Neuronal stem cell (in vitro differentiated cells): Measurements from ENCODE around the gene ZNRF1.
A peak's percentile ranks its signal among the peaks of the same experiment; 100 is the strongest.

ENCODE experiments used
- DNase-seq: peaks from one replicate; pipeline ENCODE4 v3.0.0-alpha.2; 2013; ENCODE audit warnings: low spot score
- H2AFZ ChIP-seq: one replicate; pipeline ENCODE4 v1.6.1; 2013; ENCODE audit warnings: mild to moderate bottlenecking, low read length, inconsistent platforms
- H2AK5ac ChIP-seq: 2 replicates; pipeline ENCODE4 v1.6.1; 2013; ENCODE audit warnings: low read depth, mild to moderate bottlenecking, inconsistent platforms, low read length, moderate library complexity, mixed read lengths
- H2BK120ac ChIP-seq: 2 replicates; pipeline ENCODE4 v1.6.1; 2013; ENCODE audit warnings: low read depth, mild to moderate bottlenecking, inconsistent platforms, low read length, moderate library complexity, mixed read lengths
- H2BK12ac ChIP-seq: one replicate; pipeline ENCODE4 v1.6.1; 2013; ENCODE audit warnings: low read length, inconsistent platforms
- H2BK15ac ChIP-seq: 2 replicates; pipeline ENCODE4 v1.6.1; 2013; ENCODE audit warnings: mild to moderate bottlenecking, low read length, inconsistent platforms, mixed read lengths
- H2BK5ac ChIP-seq: one replicate; pipeline ENCODE4 v1.6.1; 2013; ENCODE audit warnings: inconsistent platforms, mild to moderate bottlenecking, low read length, moderate library complexity
- H3K14ac ChIP-seq: one replicate; pipeline ENCODE4 v1.6.1; 2013; ENCODE audit warnings: low read length, inconsistent platforms
- H3K18ac ChIP-seq: 2 replicates; pipeline ENCODE4 v1.6.1; 2013; ENCODE audit warnings: low read length, inconsistent platforms
- H3K23ac ChIP-seq: 2 replicates; pipeline ENCODE4 v1.6.1; 2013; ENCODE audit warnings: low read depth, mild to moderate bottlenecking, mixed read lengths, low read length, inconsistent platforms; ENCODE audit not compliant: poor library complexity
- H3K27ac ChIP-seq: replicated peaks from 3 replicates; pipeline ENCODE4 v1.5.1; 2013; ENCODE audit warnings: low read length, inconsistent platforms
- H3K27me3 ChIP-seq, 3 experiments: 2 replicates each; pipeline ENCODE4 v1.6.1; 2013; ENCODE audit warnings: low read length in 3 of 3, mild to moderate bottlenecking in 2 of 3, inconsistent platforms in 1 of 3, low read depth in 1 of 3, mixed read lengths in 1 of 3, moderate library complexity in 1 of 3; ENCODE audit not compliant: control insufficient read depth in 3 of 3, insufficient read depth in 3 of 3
- H3K36me3 ChIP-seq, 2 donors: replicated peaks in 1 of 2; 2 replicates each; pipeline ENCODE4 v1.6.1; 2013; ENCODE audit warnings: low read length in 2 of 2; ENCODE audit not compliant: control insufficient read depth in 2 of 2, insufficient read depth in 2 of 2
- H3K4ac ChIP-seq: 2 replicates; pipeline ENCODE4 v1.6.1; 2013; ENCODE audit warnings: inconsistent platforms, mild to moderate bottlenecking, low read length, moderate library complexity
- H3K4me1 ChIP-seq, 2 donors: 1 replicate in 1 of 2; 2 replicates in 1 of 2; pipeline ENCODE4 v1.6.1; 2013; ENCODE audit warnings: low read length in 2 of 2, low read depth in 1 of 2; ENCODE audit not compliant: control insufficient read depth in 2 of 2, insufficient read depth in 1 of 2
- H3K4me2 ChIP-seq: one replicate; pipeline ENCODE4 v1.6.1; 2013; ENCODE audit warnings: mild to moderate bottlenecking, low read length, inconsistent platforms; ENCODE audit not compliant: insufficient read depth, poor library complexity, severe bottlenecking
- H3K4me3 ChIP-seq, 2 donors: 2 replicates each; pipeline ENCODE4 v1.5.1; 2013; ENCODE audit warnings: low read length in 2 of 2, mild to moderate bottlenecking in 2 of 2, inconsistent platforms in 1 of 2, moderate library complexity in 1 of 2
- H3K79me1 ChIP-seq: one replicate; pipeline ENCODE4 v1.6.1; 2013; ENCODE audit warnings: low read depth, mild to moderate bottlenecking, inconsistent platforms, low read length, moderate library complexity
- H3K9ac ChIP-seq: one replicate; pipeline ENCODE4 v1.6.1; 2013; ENCODE audit warnings: mild to moderate bottlenecking, low read depth, low read length, inconsistent platforms; ENCODE audit not compliant: poor library complexity
- H3K9me3 ChIP-seq, 2 donors: replicated peaks in 1 of 2; 2 replicates each; pipeline versions ENCODE3 to v1.6.1; 2013; ENCODE audit warnings: low read length in 2 of 2, mild to moderate bottlenecking in 2 of 2, inconsistent platforms in 1 of 2, low read depth in 1 of 2, mixed read lengths in 1 of 2, moderate library complexity in 1 of 2; ENCODE audit not compliant: control insufficient read depth in 2 of 2, insufficient read depth in 1 of 2
- H4K8ac ChIP-seq: one replicate; pipeline ENCODE4 v1.6.1; 2013; ENCODE audit warnings: low read depth, mild to moderate bottlenecking, inconsistent platforms, low read length, moderate library complexity
- H4K91ac ChIP-seq: one replicate; pipeline ENCODE4 v1.6.1; 2013; ENCODE audit warnings: low read length, low read depth, mild to moderate bottlenecking, inconsistent platforms; ENCODE audit not compliant: poor library complexity
- WGBS, 2 donors: extraction: QIAGEN DNeasy Blood & Tissue Kit; methylation state at CpG; one replicate each; pipeline ENCODE4 v1.1.7; 2013; ENCODE audit warnings: missing lambda C conversion rate in 2 of 2, mixed read lengths in 1 of 2; ENCODE audit not compliant: insufficient read length in 2 of 2, insufficient replicate concordance in 1 of 2; ENCODE audit errors: extremely low coverage in 2 of 2; 5-methylcytosine and 5-hydroxymethylcytosine counted together

Gene ZNRF1

DNA sequence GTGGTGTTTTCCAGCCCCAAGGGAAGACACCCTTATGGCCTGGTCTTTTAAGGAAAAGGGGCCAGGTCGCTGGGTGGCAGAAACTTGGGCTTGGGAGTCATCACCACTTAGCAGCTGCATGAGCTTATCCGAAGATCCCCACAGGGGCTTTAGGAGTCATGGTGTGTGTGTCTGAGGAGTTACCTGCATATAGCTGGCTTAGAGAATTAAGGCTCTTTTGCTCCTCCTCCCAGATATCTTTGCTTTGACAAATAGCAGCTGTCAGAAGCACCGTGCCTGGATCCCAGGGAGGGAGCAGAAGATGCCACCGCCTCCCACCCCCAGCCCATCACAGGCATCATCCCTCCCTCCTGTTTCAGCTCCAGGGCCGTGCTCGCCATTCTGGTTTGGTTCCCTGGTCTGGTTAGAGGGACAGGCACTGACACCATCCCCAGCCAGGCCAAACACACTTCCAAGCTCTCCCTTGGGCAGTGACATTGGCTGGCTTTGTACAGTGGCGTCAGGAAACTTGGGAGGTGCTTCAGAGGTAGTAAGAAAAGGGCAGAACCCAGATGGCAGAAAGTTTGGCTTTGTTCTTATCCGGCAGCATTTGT, 100.3 kb downstream of the ZNRF1 start:
- Histone ChIP-seq H2BK120ac (no peak overlapping the region), H2BK15ac (no peak overlapping the region), H3K4me1 (peaks cover 3 to 16% of the 10 kb centered on the region in 2 donors), H3K4me3 (no peak overlapping the region), H3K4ac (no peak overlapping the region), H3K14ac (no peak overlapping the region), H3K36me3 (peaks cover 7 to 34% of the 10 kb centered on the region in 2 donors), H2AK5ac (no peak overlapping the region), H3K4me2 (no peak overlapping the region), H2BK12ac (no peak overlapping the region), H3K27ac (no peak overlapping the region), H3K9ac (peak overlapping the region; percentile 50), H4K8ac (no peak overlapping the region), H2AFZ (no peak overlapping the region), H3K23ac (no peak overlapping the region), H3K9me3 (peaks cover 0 to 3% of the 10 kb centered on the region in 2 donors), H3K27me3 (no peaks in the 10 kb centered on the region), H4K91ac (no peak overlapping the region), H3K18ac (no peak overlapping the region), H2BK5ac (no peak overlapping the region), H3K79me1 (peaks cover 5% of the 10 kb centered on the region)
- no CpG with 5 or more reads among the region's 8 CpGs for WGBS, 2 donors
- DNase-seq: no peak

DNA sequence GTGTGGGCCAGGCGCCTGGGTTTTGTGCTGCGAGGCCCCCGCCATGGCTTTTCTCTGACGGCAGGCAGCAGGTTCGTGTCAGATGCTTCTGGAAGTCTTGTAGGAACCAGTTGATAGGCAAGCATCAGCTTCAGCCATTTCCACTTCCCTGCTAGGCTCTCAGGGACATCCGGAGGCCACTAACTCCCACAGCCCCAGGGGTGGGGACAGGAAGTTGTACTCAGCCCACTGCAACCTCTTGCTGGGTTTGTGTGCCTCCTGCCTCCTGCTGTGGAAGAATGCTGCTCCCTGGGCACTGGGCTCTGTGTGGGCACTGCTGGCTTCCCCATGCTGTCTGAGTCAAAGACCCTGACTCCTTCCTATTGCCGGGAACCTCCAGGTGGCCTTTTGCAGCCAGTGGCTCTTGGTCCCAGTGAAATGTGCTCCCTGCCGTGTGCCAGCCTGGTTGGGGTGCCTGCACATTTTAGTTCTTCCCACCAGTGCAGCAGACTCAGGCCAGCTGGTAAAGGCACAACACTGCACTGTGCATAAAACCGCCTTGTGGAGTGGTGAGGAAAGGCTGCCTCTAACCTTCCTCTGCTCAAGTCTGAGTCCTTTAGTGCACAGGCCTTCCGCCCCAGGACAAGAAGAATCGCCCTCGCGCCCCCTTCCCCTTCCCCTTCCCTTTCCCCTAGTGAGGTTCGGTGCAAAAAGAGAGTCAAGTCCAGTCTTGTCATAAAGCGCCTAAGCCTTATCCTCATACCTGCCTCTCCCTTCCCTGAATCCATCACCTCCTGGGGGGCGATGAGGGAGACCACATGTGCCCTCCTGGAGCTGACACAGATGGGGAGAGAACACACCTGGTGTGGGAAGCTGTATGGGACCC, 101.1 kb downstream of the ZNRF1 start:
- no peak for DNase-seq
- no peak overlapping the region for H2BK5ac ChIP-seq
- no peak overlapping the region for H3K18ac ChIP-seq
- H3K4ac ChIP-seq: no peak overlapping the region
- H2AFZ ChIP-seq: no peak overlapping the region
- peak overlapping the region; percentile 60 for H3K14ac ChIP-seq
- no peak overlapping the region for H3K9ac ChIP-seq
- H3K27me3 ChIP-seq: no peaks in the 10 kb centered on the region
- peak overlapping the region; percentile 12 for H3K23ac ChIP-seq
- H3K79me1 ChIP-seq: peaks cover 5% of the 10 kb centered on the region
- peaks cover 3 to 16% of the 10 kb centered on the region in 2 donors for H3K4me1 ChIP-seq
- H3K9me3 ChIP-seq: peaks cover 0 to 3% of the 10 kb centered on the region in 2 donors
- H2BK15ac ChIP-seq: no peak overlapping the region
- peaks cover 6 to 29% of the 10 kb centered on the region in 2 donors for H3K36me3 ChIP-seq
- no peak overlapping the region for H4K8ac ChIP-seq
- no peak overlapping the region for H3K4me2 ChIP-seq
- no peak overlapping the region for H2BK120ac ChIP-seq
- no peak overlapping the region for H2BK12ac ChIP-seq
- H4K91ac ChIP-seq: no peak overlapping the region
- H3K27ac ChIP-seq: no peak overlapping the region
- no CpG with 5 or more reads among the region's 16 CpGs for WGBS, 2 donors
- H2AK5ac ChIP-seq: peak overlapping the region; percentile 38
- no peak overlapping the region for H3K4me3 ChIP-seq

DNA sequence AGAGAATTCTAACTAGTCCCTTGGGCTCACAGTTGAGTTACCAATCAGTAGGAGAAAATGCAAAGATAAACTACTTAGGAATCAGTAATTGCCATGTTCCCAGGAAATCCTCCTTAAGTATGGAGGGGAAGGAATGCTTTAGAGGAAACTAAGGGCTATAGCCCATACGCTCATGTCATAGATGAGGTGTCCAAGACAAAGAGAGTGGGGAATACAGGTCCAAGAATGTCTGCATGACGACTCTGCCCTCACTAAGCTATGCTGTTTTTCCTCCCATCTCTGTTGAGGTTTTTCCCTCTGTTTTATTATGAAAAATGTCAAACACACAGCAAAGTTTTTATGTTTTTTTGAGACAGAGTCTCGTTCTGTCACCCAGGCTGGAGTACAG, 101.8 kb downstream of the ZNRF1 start:
- H2BK15ac ChIP-seq: no peak overlapping the region
- no peak overlapping the region for H3K9ac ChIP-seq
- no peak overlapping the region for H4K91ac ChIP-seq
- H3K14ac ChIP-seq: no peak overlapping the region
- no peak overlapping the region for H2AK5ac ChIP-seq
- H3K27me3 ChIP-seq: no peaks in the 10 kb centered on the region
- no peak overlapping the region for H3K23ac ChIP-seq
- H3K36me3 ChIP-seq: peaks cover 2 to 29% of the 10 kb centered on the region in 2 donors
- no peak overlapping the region for H2BK5ac ChIP-seq
- WGBS, 2 donors: no CpG with 5 or more reads among the region's 3 CpGs
- H3K79me1 ChIP-seq: peaks cover 5% of the 10 kb centered on the region
- H2BK12ac ChIP-seq: no peak overlapping the region
- no peak overlapping the region for H3K4me2 ChIP-seq
- H4K8ac ChIP-seq: no peak overlapping the region
- H3K27ac ChIP-seq: no peak overlapping the region
- H3K4me3 ChIP-seq: no peak overlapping the region
- no peak overlapping the region for H2AFZ ChIP-seq
- H3K4me1 ChIP-seq: peaks cover 0 to 14% of the 10 kb centered on the region in 2 donors
- H3K18ac ChIP-seq: no peak overlapping the region
- H3K4ac ChIP-seq: no peak overlapping the region
- H2BK120ac ChIP-seq: no peak overlapping the region
- peaks cover 0 to 3% of the 10 kb centered on the region in 2 donors for H3K9me3 ChIP-seq
- DNase-seq: no peak

DNA sequence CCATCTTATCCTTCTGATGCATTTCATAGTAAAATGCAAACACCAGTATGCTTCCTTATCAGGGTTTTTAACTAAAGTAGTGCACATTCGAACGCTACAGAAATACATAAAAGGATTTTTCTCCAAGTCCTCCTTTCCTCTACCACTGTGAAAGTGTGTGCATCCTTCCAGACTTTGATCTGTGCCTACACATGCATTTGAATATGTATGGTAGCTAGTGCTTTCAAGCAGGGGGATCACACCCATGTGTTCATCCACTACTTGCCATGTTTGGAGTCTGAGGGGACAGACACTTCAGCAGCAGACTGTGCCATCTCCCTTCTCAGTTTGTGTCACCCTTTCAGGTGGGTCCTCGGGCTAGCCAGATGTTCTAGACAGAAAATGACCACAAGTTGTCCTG, 102.8 kb downstream of the ZNRF1 start:
- peaks cover 5% of the 10 kb centered on the region for H3K79me1 ChIP-seq
- H2BK5ac ChIP-seq: no peak overlapping the region
- peaks cover 1 to 32% of the 10 kb centered on the region in 2 donors for H3K36me3 ChIP-seq
- DNase-seq: no peak
- no peak overlapping the region for H2BK120ac ChIP-seq
- no peak overlapping the region for H3K4ac ChIP-seq
- H2BK15ac ChIP-seq: no peak overlapping the region
- H3K14ac ChIP-seq: no peak overlapping the region
- H2AFZ ChIP-seq: no peak overlapping the region
- H3K9ac ChIP-seq: no peak overlapping the region
- no peaks in the 10 kb centered on the region for H3K27me3 ChIP-seq
- no peak overlapping the region for H2AK5ac ChIP-seq
- H3K4me2 ChIP-seq: no peak overlapping the region
- no peak overlapping the region for H3K23ac ChIP-seq
- no peak overlapping the region for H3K27ac ChIP-seq
- H3K4me1 ChIP-seq: peaks cover 0 to 20% of the 10 kb centered on the region in 2 donors
- WGBS, 2 donors: no CpG with 5 or more reads among the region's 3 CpGs
- H4K8ac ChIP-seq: no peak overlapping the region
- H3K4me3 ChIP-seq: no peak overlapping the region
- peaks cover 0 to 3% of the 10 kb centered on the region in 2 donors for H3K9me3 ChIP-seq
- no peak overlapping the region for H2BK12ac ChIP-seq
- no peak overlapping the region for H4K91ac ChIP-seq
- H3K18ac ChIP-seq: no peak overlapping the region
